ENCODE data around the gene ONECUT3. TPM values are rescaled to one million over a fixed set of nuclear protein-coding genes. Genes with fewer than 3 reads are reported as not detected.

Gene ONECUT3
- total RNA-seq, 1 experiment from 2014 or later = not detected

GRCh38 chr19:1830568-1830967, 77.3 kb downstream of the ONECUT3 start:
- Histone ChIP-seq H3K9me3 (ENCODE audit: insufficient read depth, low read depth) (no peaks in the 10 kb centered on the region), H3K4me2 (no peak overlapping the region), H3K27me3 (ENCODE audit: insufficient read depth, low read depth) (no peaks in the 10 kb centered on the region), H4K20me1 (ENCODE audit: insufficient read depth) (peaks cover 5% of the 10 kb centered on the region), H3K27ac (no peak overlapping the region), H2AFZ (no peak overlapping the region), H3K79me2 (ENCODE audit: low read depth) (no peaks in the 10 kb centered on the region), H3K9me2 (ENCODE audit: insufficient read depth) (no peaks in the 10 kb centered on the region), H3K4me1 (replicated peaks; ENCODE audit: insufficient read depth) (no peaks in the 10 kb centered on the region), H3K36me3 (ENCODE audit: low read depth) (no peaks in the 10 kb centered on the region), H3K4me3 (no peak overlapping the region), H3F3A (ENCODE audit: insufficient read depth, low read depth) (no peaks in the 10 kb centered on the region)
- DNase-seq = no peak
- no TSS peak for BruUV-seq (replicated peaks)
- ChIA-PET CTCF (no interaction called here), POLR2A (ENCODE audit: unreplicated experiment) (no interaction called here)
- no peak for TF ChIP-seq EZH2 (IDR thresholded peaks at IDR 0.05; ENCODE audit: low read depth)
- TF ChIP-seq CTCF (conservative IDR thresholded peaks at IDR 0.05) = no peak
- intact Hi-C loops (cut with micrococcal nuclease; ENCODE audit: unreplicated experiment) = no loop called here

Small RNA genes lying within 50 kb of the gene (microRNA-seq; reads per million reads assigned to microRNA genes)
- 2.7 reads per million for gene MIR1909 (ENCODE audit: borderline number of aligned reads, borderline replicate concordance)

Other genes with a start within 250 kb of the ONECUT3 start
- 13.6 and 14.6 TPM in 2 replicates for gene ADAMTSL5, start 240.5 kb upstream of the ONECUT3 start, total RNA-seq (2021)
- gene PLK5, start 229.4 kb upstream of the ONECUT3 start, total RNA-seq (2021) = not detected in 2 replicates
- gene MEX3D, start 185.2 kb upstream of the ONECUT3 start, total RNA-seq (2021) = 55.6 and 63.7 TPM in 2 replicates
- gene MBD3, start 160.6 kb upstream of the ONECUT3 start, total RNA-seq (2021) = 129 and 143 TPM in 2 replicates
- 196 and 275 TPM in 2 replicates for gene UQCR11, start 148.0 kb upstream of the ONECUT3 start, total RNA-seq (2021)
- 86.6 and 98.0 TPM in 2 replicates for gene TCF3, start 100.9 kb upstream of the ONECUT3 start, total RNA-seq (2021)
- 8.3 and 9.0 TPM in 2 replicates for gene ATP8B3, start 58.8 kb downstream of the ONECUT3 start, total RNA-seq (2021)
- gene REXO1, start 95.0 kb downstream of the ONECUT3 start, total RNA-seq (2021) = 25.6 and 25.8 TPM in 2 replicates
- gene KLF16, start 110.1 kb downstream of the ONECUT3 start, total RNA-seq (2021) = 26.7 and 41.2 TPM in 2 replicates
- gene ABHD17A, start 132.0 kb downstream of the ONECUT3 start, total RNA-seq (2021) = 33.0 and 35.9 TPM in 2 replicates
- 7.8 and 10.1 TPM in 2 replicates for gene ADAT3, start 151.9 kb downstream of the ONECUT3 start, total RNA-seq (2021)
- gene SCAMP4, start 151.9 kb downstream of the ONECUT3 start, total RNA-seq (2021) = 61.7 and 69.8 TPM in 2 replicates
- 58.2 and 58.3 TPM in 2 replicates for gene CSNK1G2, start 187.7 kb downstream of the ONECUT3 start, total RNA-seq (2021)

All from PC-9 (cell line).